Endothelial cell of umbilical vein (primary cell): ENCODE data around the gene S100P. TPM values are rescaled to one million over a fixed set of nuclear protein-coding genes. Genes with fewer than 3 reads are reported as not detected.
"Not testable (repeated sequence)": the region's sequence is repeated elsewhere in the genome, so short reads cannot be mapped to it uniquely, and the experiment has no call there.

Experiments used
- BruUV-seq: library from RNA; stranded (reverse); fragments of 400-500 nt; replicated peaks from 2 replicates; lab custom pipeline; 2021; lab: Mats Ljungman, UMichigan
- CTCF ChIA-PET: fragments of 300-600, 350-600 bp; sonication (Branson Sonifier 250); formaldehyde crosslinking; loops from one replicate; lab custom pipeline; 2021; ENCODE audit warnings: antibody characterized with exemption, inconsistent platforms; lab: Charles Lee
- POLR2A ChIA-PET: fragments of 300-600, 350-600 bp; sonication (Branson Sonifier 250); formaldehyde crosslinking; loops from one replicate; lab custom pipeline; 2021; ENCODE audit warnings: antibody characterized with exemption, inconsistent platforms; lab: Charles Lee
- DNase-seq: peaks from one replicate; pipeline ENCODE4 v3.0.0-alpha.2; 2011; ENCODE audit warnings: low read depth, low spot score
- FAIRE-seq: peaks from 2 replicates; lab custom pipeline; 2011; peaks lifted over from hg19 to GRCh38; lab: Jason Lieb, UNC
- H2AFZ ChIP-seq: 2 replicates; pipeline ENCODE4 v1.6.0; 2012; ENCODE audit warnings: low read depth, low read length, control low read depth, inconsistent platforms
- H3K27ac ChIP-seq: 2 replicates; pipeline ENCODE4 v1.5.1; 2011; ENCODE audit warnings: low read depth, mild to moderate bottlenecking, control low read depth, low read length, moderate library complexity; ENCODE audit not compliant: insufficient read depth
- H3K27me3 ChIP-seq, 2 experiments: 2 replicates each; pipeline versions ENCODE4 v1.6.0 to v1.6.1; 2011; ENCODE audit warnings: low read length in 2 of 2, mixed read lengths in 1 of 2; ENCODE audit not compliant: control insufficient read depth in 2 of 2, insufficient read depth in 2 of 2
- H3K36me3 ChIP-seq, 2 experiments: 2 replicates in 1 of 2; 3 replicates in 1 of 2; pipeline ENCODE4 v1.5.1; 2011; ENCODE audit warnings: low read length in 2 of 2, mild to moderate bottlenecking in 1 of 2, moderate library complexity in 1 of 2; ENCODE audit not compliant: control insufficient read depth in 2 of 2, insufficient read depth in 2 of 2; ENCODE audit errors: extremely low read depth in 1 of 2
- H3K4me1 ChIP-seq: 3 replicates; pipeline ENCODE4 v1.5.1; 2011; ENCODE audit warnings: mild to moderate bottlenecking, low read length; ENCODE audit not compliant: control insufficient read depth, insufficient read depth; ENCODE audit errors: extremely low read depth
- H3K4me2 ChIP-seq: 2 replicates; pipeline ENCODE4 v1.6.1; 2011; ENCODE audit warnings: low read length, control low read depth, mixed read lengths; ENCODE audit not compliant: insufficient read depth
- H3K4me3 ChIP-seq, 3 experiments: fragments of 200-600 bp in 1 of 3; sonication (generic), shearing (Covaris generic) in 1 of 3; replicated peaks in 1 of 3; 2 replicates each; pipeline ENCODE4 v1.5.1; 2011 to 2016; ENCODE audit warnings: control low read depth in 3 of 3, low read length in 3 of 3, mild to moderate bottlenecking in 2 of 3, inconsistent platforms in 1 of 3, low read depth in 1 of 3, moderate library complexity in 1 of 3; ENCODE audit not compliant: insufficient read depth in 1 of 3
- H3K79me2 ChIP-seq: 2 replicates; pipeline ENCODE4 v1.6.0; 2012; ENCODE audit warnings: low read length, inconsistent platforms; ENCODE audit not compliant: control insufficient read depth, insufficient read depth
- H3K9ac ChIP-seq: replicated peaks from 2 replicates; pipeline ENCODE3; 2011; ENCODE audit warnings: low read length, control low read depth; ENCODE audit not compliant: insufficient read depth; ENCODE audit errors: extremely low read depth
- H3K9me1 ChIP-seq: replicated peaks from 3 replicates; pipeline ENCODE4 v1.6.0; 2011; ENCODE audit warnings: mild to moderate bottlenecking, low read length; ENCODE audit not compliant: control insufficient read depth, insufficient read depth; ENCODE audit errors: extremely low read depth
- H3K9me3 ChIP-seq: replicated peaks from 2 replicates; pipeline ENCODE4 v1.5.1; 2012; ENCODE audit warnings: low read length, inconsistent platforms; ENCODE audit not compliant: control insufficient read depth, insufficient read depth
- H4K20me1 ChIP-seq: replicated peaks from 2 replicates; pipeline ENCODE3; 2011; ENCODE audit warnings: mild to moderate bottlenecking, low read length; ENCODE audit not compliant: control insufficient read depth, insufficient read depth; ENCODE audit errors: extremely low read depth
- EZH2 ChIP-seq: IDR thresholded peaks from 2 replicates; pipeline ENCODE4 v1.6.1; 2012; ENCODE audit warnings: borderline replicate concordance, low read depth, mild to moderate bottlenecking, moderate library complexity, low read length, inconsistent platforms; ENCODE audit not compliant: severe bottlenecking
- FOS ChIP-seq: IDR thresholded peaks from 2 replicates; pipeline ENCODE4 v1.6.1; 2011; ENCODE audit warnings: mild to moderate bottlenecking, low read length, moderate library complexity, borderline replicate concordance; ENCODE audit not compliant: insufficient read depth
- GATA2 ChIP-seq: IDR thresholded peaks from 2 replicates; pipeline ENCODE4 v1.7.0; 2011; ENCODE audit warnings: low read depth, mild to moderate bottlenecking, moderate library complexity, mixed read lengths, low read length; ENCODE audit not compliant: insufficient read length, insufficient read depth
- JUN ChIP-seq: IDR thresholded peaks from 2 replicates; pipeline ENCODE4 v1.6.1; 2011; ENCODE audit warnings: borderline replicate concordance, low read depth; ENCODE audit not compliant: insufficient read length, insufficient read depth
- MYC ChIP-seq: IDR thresholded peaks from one replicate; pipeline ENCODE4 v1.6.1; 2011; ENCODE audit warnings: mild to moderate bottlenecking, low read depth, low read length
- POLR2A ChIP-seq: IDR thresholded peaks from 2 replicates; pipeline ENCODE4 v1.6.1; 2012; ENCODE audit warnings: low read depth, mild to moderate bottlenecking, control low read depth, low read length
- POLR2AphosphoS5 ChIP-seq: IDR thresholded peaks from 2 replicates; pipeline ENCODE4 v1.6.1; 2012; ENCODE audit warnings: low read depth, mild to moderate bottlenecking, control low read depth, low read length, moderate library complexity; ENCODE audit not compliant: insufficient read depth
- dilution Hi-C: fragments of 300-500 bp; cut with MboI; formaldehyde crosslinking; loops from one replicate; pipeline ENCODE4 v1.15.0; 2019; ENCODE audit warnings: low sequenced_read_pairs; ENCODE audit not compliant: extremely low pct_ligation_motif_present
- intact Hi-C: fragments of 100-400 bp; cut with micrococcal nuclease; formaldehyde crosslinking; loops from one replicate; pipeline ENCODE4 v1.10.0; 2022
- polyA plus RNA-seq, 4 experiments: library from polyadenylated mRNA; depleted of rRNA in 3 of 4; stranded (reverse) in 3 of 4; unstranded in 1 of 4; fragments of >200 nt; gene quantifications; 2 replicates each; pipeline versions ENCODE4 v1.2.1 to v1.2.3, GENCODE V29; 2011 to 2012; ENCODE audit warnings: missing spikeins in 1 of 4
- total RNA-seq: library from RNA; stranded (reverse); gene quantifications from 2 replicates; pipeline ENCODE4 v1.2.3, GENCODE V29; 2021
- TF ChIP-seq, protein P1 (sequence below), 2 donors: IDR thresholded peaks; 1 replicate in 1 of 2; 2 replicates in 1 of 2; pipeline ENCODE4 v1.5.1; 2011; ENCODE audit warnings: low read length in 2 of 2, mild to moderate bottlenecking in 2 of 2, moderate library complexity in 2 of 2, control low read depth in 1 of 2, inconsistent platforms in 1 of 2, low read depth in 1 of 2; ENCODE audit not compliant: insufficient read depth in 1 of 2; ENCODE audit errors: extremely low read depth in 1 of 2
- TF ChIP-seq, protein P2 (sequence below): IDR thresholded peaks from 2 replicates; pipeline ENCODE4 v1.6.1; 2011; ENCODE audit not compliant: insufficient read depth, insufficient read length

S100P gene
- total and polyA plus RNA-seq, 2 donors (not counting 3 experiments of a cell fraction or from before 2014, with no cell fraction given): not detected

DNA sequence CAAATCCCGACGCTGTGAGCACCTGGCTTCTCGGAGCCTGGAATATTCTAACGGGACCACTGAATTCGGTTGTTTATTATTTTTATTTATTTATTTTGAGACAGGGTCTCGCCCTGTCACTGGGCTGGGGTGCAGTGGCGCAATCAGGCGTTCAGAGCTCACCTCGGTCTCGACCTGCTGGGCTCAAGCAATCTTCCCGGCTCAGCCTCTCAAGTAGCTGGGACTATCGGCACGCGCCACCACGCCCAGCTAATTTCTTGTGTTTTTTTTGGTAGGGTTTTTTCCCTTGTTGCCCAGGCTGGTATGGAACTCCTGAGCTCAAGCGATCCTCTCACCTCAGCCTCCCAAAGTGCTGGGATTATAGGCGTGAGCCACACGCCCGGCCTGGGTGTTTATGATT lies 21.5 kb upstream of the S100P start:
- no peaks in the 10 kb centered on the region for H3K9me3 ChIP-seq
- intact Hi-C loops: no loop called here
- CTCF ChIA-PET: interaction anchor here (1.1 to 1.4 kb wide), 2 partner anchors 8 to 399 kb away, joined by 3 read pairs; no protein-coding TSS in a partner anchor

DNA sequence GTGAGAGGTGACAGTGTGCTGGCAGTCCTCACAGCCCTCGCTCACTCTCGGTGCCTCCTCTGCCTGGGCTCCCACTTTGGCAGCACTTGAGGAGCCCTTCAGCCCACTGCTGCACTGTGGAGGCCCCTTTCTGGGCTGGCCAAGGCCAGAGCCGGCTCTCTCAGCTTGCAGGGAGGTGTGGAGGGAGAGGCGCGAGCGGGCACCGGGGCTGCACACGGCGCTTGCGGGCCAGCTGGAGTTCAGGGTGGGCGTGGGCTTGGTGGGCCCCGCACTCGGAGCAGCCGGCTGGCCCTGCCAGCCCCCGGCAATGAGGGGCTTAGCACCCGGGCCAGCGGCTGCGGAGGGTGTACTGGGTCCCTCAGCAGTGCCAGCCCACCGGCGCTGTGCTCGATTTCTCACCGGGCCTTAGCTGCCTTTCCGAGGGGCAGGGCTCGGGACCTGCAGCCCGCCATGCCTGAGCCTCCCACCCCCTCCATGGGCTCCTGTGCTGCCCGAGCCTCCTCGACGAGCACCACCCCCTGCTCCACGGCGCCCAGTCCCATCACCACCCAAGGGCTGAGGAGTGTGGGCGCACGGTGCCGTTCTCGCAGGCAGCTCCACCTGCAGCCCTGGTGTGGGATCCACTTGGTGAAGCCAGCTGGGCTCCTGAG lies 21.0 kb upstream of the S100P start:
- not testable (repeated sequence) for H3K27ac ChIP-seq, BruUV-seq
- intact Hi-C loops: loop anchor here (1.0 kb wide), 1 partner anchor 32 kb away; the partner anchor contains the start of gene MRFAP1

More for the DNA sequence above, 21.5 kb upstream of the S100P start:
- H3K36me3 ChIP-seq: no peaks in the 10 kb centered on the region
- no peak overlapping the region for H3K4me3 ChIP-seq
- H3K27ac ChIP-seq: no peak overlapping the region
- FAIRE-seq (no peak), DNase-seq (no peak)
- dilution Hi-C loops: no loop called here
- H3K27me3 ChIP-seq: no peaks in the 10 kb centered on the region
- H3K4me2 ChIP-seq: no peak overlapping the region
- peaks cover 26% of the 10 kb centered on the region for H3K79me2 ChIP-seq
- H3K9ac ChIP-seq: no peak overlapping the region
- POLR2A ChIA-PET: no interaction called here
- H3K4me1 ChIP-seq: peaks cover 10% of the 10 kb centered on the region
- no peaks in the 10 kb centered on the region for H4K20me1 ChIP-seq
- BruUV-seq: no TSS peak
- no peaks in the 10 kb centered on the region for H3K9me1 ChIP-seq
- no peak overlapping the region for H2AFZ ChIP-seq
- TF ChIP-seq, protein P1, sequence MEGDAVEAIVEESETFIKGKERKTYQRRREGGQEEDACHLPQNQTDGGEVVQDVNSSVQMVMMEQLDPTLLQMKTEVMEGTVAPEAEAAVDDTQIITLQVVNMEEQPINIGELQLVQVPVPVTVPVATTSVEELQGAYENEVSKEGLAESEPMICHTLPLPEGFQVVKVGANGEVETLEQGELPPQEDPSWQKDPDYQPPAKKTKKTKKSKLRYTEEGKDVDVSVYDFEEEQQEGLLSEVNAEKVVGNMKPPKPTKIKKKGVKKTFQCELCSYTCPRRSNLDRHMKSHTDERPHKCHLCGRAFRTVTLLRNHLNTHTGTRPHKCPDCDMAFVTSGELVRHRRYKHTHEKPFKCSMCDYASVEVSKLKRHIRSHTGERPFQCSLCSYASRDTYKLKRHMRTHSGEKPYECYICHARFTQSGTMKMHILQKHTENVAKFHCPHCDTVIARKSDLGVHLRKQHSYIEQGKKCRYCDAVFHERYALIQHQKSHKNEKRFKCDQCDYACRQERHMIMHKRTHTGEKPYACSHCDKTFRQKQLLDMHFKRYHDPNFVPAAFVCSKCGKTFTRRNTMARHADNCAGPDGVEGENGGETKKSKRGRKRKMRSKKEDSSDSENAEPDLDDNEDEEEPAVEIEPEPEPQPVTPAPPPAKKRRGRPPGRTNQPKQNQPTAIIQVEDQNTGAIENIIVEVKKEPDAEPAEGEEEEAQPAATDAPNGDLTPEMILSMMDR (IDR thresholded peaks at IDR 0.05; ENCODE audit: extremely low read depth in 1 of 2, insufficient read depth in 1 of 2, low read depth in 1 of 2, low read length in 2 of 2): no peak
- no peak for TF ChIP-seq GATA2
- TF ChIP-seq, protein P2, sequence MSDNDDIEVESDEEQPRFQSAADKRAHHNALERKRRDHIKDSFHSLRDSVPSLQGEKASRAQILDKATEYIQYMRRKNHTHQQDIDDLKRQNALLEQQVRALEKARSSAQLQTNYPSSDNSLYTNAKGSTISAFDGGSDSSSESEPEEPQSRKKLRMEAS: no peak
- no peak for TF ChIP-seq POLR2A
- no peak for TF ChIP-seq EZH2
- no peak for TF ChIP-seq POLR2AphosphoS5
- TF ChIP-seq FOS: no peak
- no peak for TF ChIP-seq MYC
- TF ChIP-seq JUN: no peak

More for the DNA sequence above, 21.0 kb upstream of the S100P start:
- H3K9ac ChIP-seq, H3K4me3 ChIP-seq, H2AFZ ChIP-seq, FAIRE-seq, H3K36me3 ChIP-seq, DNase-seq, dilution Hi-C loops, H3K4me2 ChIP-seq, H3K9me3 ChIP-seq, H4K20me1 ChIP-seq, H3K27me3 ChIP-seq, H3K9me1 ChIP-seq: not testable (repeated sequence)
- CTCF ChIA-PET: interaction anchor here (1.1 to 2.3 kb wide), 3 partner anchors 8 to 399 kb away, joined by 3 to 6 read pairs (median 3); partner anchors contain the start of gene MRFAP1
- Histone ChIP-seq H3K4me1 (peaks cover 10% of the 10 kb centered on the region), H3K79me2 (peaks cover 27% of the 10 kb centered on the region)
- POLR2A ChIA-PET: interaction anchor here (1.1 to 1.5 kb wide), 3 partner anchors 8 to 37 kb away, joined by 3 to 7 read pairs (median 3); partner anchors contain the start of gene MRFAP1L1
